Measurements from ENCODE around the gene MAGEA1. TPM values are rescaled to one million over a fixed set of nuclear protein-coding genes. Genes with fewer than 3 reads are reported as not detected.

The MAGEA1 gene
- total RNA-seq, 1 donor from 2014 or later, result not detected

Other genes starting within 250 kb of the MAGEA1 start
- gene PNMA5, start 185.2 kb upstream of the MAGEA1 start, total RNA-seq, result not detected
- gene PNMA3, start 122.8 kb upstream of the MAGEA1 start, total RNA-seq, result 0.22 TPM
- 2.5 TPM for gene PNMA6A, start 106.8 kb upstream of the MAGEA1 start, total RNA-seq
- not detected for gene PNMA6F, start 142.5 kb downstream of the MAGEA1 start, total RNA-seq
- 21.3 TPM for gene ZNF275, start 154.9 kb downstream of the MAGEA1 start, total RNA-seq
- gene PNMA6E, start 222.1 kb downstream of the MAGEA1 start, total RNA-seq, result not detected
- 5.4 TPM for gene ZFP92, start 232.2 kb downstream of the MAGEA1 start, total RNA-seq